ENCODE data around the gene RB1.
A peak's percentile ranks its signal among the peaks of the same experiment; 100 is the strongest.

The RB1 gene

GRCh38 chr13:48303359-48304142 lies at the start of gene RB1:
Gene RB1, plus strand, starts transcription at chr13:48303751. Its CDS starts 162 bp downstream, at chr13:48303913.
- peak; percentile 75 to 86 for DNase-seq (ENCODE audit: low read depth in 2 of 2)

GRCh38 chr13:48253849-48254248 lies 49.7 kb upstream of the RB1 start:
- no peak for DNase-seq (ENCODE audit: low read depth in 2 of 2)

GRCh38 chr13:48255090-48255489 lies 48.5 kb upstream of the RB1 start:
- no peak for DNase-seq (ENCODE audit: low read depth in 2 of 2)

DNA sequence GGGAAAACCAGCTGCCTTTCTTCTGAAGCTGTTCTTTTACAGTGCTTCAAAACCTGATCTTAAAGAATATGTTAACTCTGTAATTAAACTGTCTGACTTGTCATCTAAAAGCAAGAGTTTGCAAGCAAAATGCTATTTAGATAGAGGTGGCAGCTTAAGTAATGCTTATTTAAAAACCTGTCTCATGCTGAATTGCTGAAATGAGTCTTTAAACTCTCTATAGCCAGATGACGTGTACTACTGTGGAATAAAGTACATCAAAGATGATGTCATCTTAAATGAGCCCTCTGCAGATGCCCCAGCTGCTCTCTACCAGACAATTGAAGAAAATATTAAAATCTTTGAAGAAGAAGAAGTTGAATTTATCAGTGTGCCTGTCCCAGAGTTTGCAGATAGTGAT lies 47.6 kb upstream of the RB1 start:
- no peak for DNase-seq (ENCODE audit: low read depth in 2 of 2)

GRCh38 chr13:48258002-48258401 lies 45.5 kb upstream of the RB1 start:
- no peak for DNase-seq (ENCODE audit: low read depth in 2 of 2)

GRCh38 chr13:48258430-48258829 lies 45.1 kb upstream of the RB1 start:
- DNase-seq (ENCODE audit: low read depth in 2 of 2): no peak

DNA sequence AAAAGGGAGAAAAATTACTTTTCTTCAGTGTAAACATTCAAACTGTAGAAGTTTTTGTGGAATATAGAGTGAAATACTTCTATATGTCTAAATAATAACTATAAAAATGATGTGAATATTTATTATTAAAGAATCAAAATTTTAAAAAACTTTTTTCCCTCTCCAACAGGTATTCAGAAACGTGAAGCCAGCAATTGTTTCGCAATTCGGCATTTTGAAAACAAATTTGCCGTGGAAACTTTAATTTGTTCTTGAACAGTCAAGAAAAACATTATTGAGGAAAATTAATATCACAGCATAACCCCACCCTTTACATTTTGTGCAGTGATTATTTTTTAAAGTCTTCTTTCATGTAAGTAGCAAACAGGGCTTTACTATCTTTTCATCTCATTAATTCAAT lies 42.6 kb upstream of the RB1 start:
- no peak for DNase-seq (ENCODE audit: low read depth in 2 of 2)

- DNase-seq (ENCODE audit: low read depth in 2 of 2): no peak
Measured at GRCh38 chr13:48263196-48263595, 40.4 kb upstream of the RB1 start.

DNA sequence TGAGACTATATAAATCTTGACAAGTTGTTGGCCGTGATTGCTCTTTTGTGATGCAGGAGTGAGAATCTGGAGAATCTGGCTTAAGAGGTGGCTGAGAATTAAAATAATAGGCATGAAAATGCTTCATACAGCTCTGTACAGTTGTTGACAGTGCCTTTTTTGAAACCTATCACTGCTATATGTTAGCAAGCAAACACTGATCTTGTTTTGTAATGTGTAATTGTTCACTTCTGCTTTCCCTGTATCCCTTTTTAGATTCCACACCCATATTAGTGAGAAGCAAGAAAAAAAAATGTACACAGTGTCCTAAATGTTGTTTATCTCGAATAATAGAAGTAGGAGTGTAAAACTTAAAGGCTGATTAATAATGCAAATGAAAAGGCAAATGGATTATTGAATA lies 39.5 kb upstream of the RB1 start:
- DNase-seq (ENCODE audit: low read depth in 2 of 2): no peak

- DNase-seq (ENCODE audit: low read depth in 2 of 2): peak in 1 of 2 donors; percentile 5
Measured at GRCh38 chr13:48265217-48265815, 38.2 kb upstream of the RB1 start.

- DNase-seq (ENCODE audit: low read depth in 2 of 2): no peak
Measured at GRCh38 chr13:48266150-48266549, 37.4 kb upstream of the RB1 start.

DNA sequence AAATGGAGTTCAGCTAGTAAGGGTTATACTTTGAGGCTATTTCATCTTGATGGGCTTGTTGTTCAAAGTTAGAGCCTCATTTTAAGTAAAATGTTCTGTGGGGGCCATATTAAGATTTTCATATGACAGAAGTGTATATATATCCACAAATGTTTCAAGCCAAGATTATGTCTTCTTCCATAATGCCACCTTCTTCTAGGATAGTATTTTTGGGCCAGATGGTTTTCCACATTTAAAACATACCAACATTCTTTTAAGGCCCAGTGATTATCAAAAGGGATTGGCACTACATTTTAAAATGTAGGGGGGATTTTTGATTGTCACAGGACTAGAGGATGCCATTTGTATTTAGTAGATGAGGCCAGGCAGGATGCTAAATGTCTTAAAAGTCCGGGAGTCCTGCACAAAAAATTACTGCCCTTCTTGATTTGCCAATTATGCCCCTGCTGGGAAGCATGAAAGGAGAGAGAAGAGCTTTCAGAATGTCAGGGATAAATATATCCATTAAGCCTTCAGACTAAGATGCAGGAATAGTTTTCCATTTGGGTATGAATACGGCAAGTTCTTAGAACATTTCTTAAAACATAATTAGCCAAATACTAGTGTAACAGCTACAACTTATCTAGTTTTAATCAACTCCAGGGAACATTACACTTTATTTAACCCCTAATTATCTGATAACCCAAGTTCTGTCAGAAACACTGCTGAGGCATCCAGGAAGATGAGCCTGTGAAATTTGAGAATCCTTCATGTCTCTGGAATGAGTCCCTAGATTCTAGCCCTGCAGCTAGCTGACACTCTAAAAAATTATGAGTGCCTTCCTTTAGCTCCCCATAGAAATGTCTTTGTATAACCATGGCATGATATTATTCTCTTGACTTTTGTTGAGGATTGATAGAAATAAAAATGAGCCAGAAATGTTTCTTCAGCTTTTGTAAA lies 36.6 kb upstream of the RB1 start:
- no peak for DNase-seq (ENCODE audit: low read depth in 2 of 2)

DNA sequence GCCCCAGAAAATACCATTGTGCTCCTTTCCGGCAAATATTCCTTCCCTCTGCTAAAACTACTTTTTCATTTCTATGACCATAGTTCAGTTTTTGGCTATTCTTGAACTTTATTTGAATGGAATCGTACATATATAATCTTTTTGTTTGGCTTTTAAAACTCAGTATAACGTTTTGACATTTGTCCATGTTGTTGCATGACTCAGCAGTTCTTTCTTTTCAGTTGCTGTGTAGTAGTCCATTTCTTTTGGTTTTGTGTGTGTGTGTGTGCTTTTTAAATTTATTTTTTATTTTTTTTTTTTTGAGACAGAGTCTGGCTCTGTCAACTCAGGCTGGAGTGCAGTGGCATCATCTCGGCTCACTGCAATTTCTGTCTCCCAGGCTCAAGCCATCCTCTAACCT lies 35.5 kb upstream of the RB1 start:
- DNase-seq (ENCODE audit: low read depth in 2 of 2): no peak

- no peak for DNase-seq (ENCODE audit: low read depth in 2 of 2)
Measured at GRCh38 chr13:48273346-48273745, 30.2 kb upstream of the RB1 start.

DNA sequence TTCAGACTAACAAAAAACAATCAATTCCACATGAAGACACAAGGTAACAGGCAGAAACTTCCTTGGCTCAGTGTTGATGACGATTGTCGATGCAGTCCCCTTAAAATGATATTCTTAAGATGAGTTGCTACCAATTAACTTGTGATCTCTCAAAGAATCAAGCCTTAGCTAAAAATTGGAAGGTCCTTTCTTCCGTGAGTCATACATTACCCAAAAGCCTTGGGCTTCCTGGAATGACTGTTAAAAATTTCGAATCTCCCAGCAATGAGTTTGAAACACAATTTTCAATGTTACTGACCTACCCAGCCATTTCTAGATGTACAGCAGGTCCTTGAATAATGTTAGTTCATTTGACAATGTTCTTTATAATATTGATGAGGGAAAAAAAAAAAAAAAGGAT lies 28.0 kb upstream of the RB1 start:
- DNase-seq (ENCODE audit: low read depth in 2 of 2): no peak

- no peak for DNase-seq (ENCODE audit: low read depth in 2 of 2)
Measured at GRCh38 chr13:48278806-48279205, 24.7 kb upstream of the RB1 start.

DNA sequence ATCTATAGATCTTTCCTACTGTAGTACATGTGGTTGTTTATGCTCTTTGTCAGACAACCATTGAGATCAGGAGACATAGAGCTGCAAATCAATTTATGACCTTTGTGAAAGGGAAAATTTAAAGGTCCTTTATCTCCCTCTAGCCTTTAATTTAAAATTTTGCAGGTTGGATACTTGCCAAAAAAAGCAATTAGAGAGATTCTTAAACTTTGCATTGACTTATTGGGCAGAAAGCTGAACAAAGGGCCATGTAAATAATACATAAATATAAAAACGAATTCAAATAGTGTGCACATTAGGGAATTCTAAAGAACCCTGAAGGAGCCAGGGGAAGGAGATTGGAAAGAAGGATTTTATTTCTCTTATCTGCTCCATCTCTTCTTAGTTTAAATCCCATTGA lies 22.0 kb upstream of the RB1 start:
- no peak for DNase-seq (ENCODE audit: low read depth in 2 of 2)

- DNase-seq (ENCODE audit: low read depth in 2 of 2): no peak
Measured at GRCh38 chr13:48291730-48292129, 11.8 kb upstream of the RB1 start.

- DNase-seq (ENCODE audit: low read depth in 2 of 2): no peak
Measured at GRCh38 chr13:48292650-48293049, 10.9 kb upstream of the RB1 start.

GRCh38 chr13:48294653-48295052 lies 8.9 kb upstream of the RB1 start:
- no peak for DNase-seq (ENCODE audit: low read depth in 2 of 2)

GRCh38 chr13:48295271-48295670 lies 8.3 kb upstream of the RB1 start:
- DNase-seq (ENCODE audit: low read depth in 2 of 2): no peak

GRCh38 chr13:48296528-48296927 lies 7.0 kb upstream of the RB1 start:
- DNase-seq (ENCODE audit: low read depth in 2 of 2): no peak
